Left ventricle myocardium inferior (tissue), 1 donor: ENCODE measurements around the gene GSG1L. TPM values are rescaled to one million over a fixed set of nuclear protein-coding genes. Genes with fewer than 3 reads are reported as not detected.

Experiments
- DNase-seq: peaks from one replicate; pipeline ENCODE4 v3.0.0-alpha.2; 2020
- H3K27ac ChIP-seq: fragments of 200-600 bp; replicated peaks from 2 replicates; pipeline ENCODE4 v1.8.0; 2021
- H3K27me3 ChIP-seq: fragments of 200-600 bp; 2 replicates; pipeline ENCODE4 v1.8.0; 2021; ENCODE audit warnings: low read depth
- H3K36me3 ChIP-seq: fragments of 200-600 bp; 2 replicates; pipeline ENCODE4 v1.8.0; 2021
- H3K4me1 ChIP-seq: fragments of 200-600 bp; 2 replicates; pipeline ENCODE4 v1.8.0; 2021
- H3K4me3 ChIP-seq: fragments of 200-600 bp; 2 replicates; pipeline ENCODE4 v1.8.0; 2021; ENCODE audit warnings: mild to moderate bottlenecking, moderate library complexity
- H3K9me3 ChIP-seq: fragments of 200-600 bp; replicated peaks from 2 replicates; pipeline ENCODE4 v1.8.0; 2021
- CTCF ChIP-seq: fragments of 200-600 bp; IDR thresholded peaks from 2 replicates; pipeline ENCODE4 v1.8.0; 2021; ENCODE audit warnings: antibody characterized with exemption, mild to moderate bottlenecking, borderline replicate concordance
- intact Hi-C: fragments of 100-400 bp; cut with micrococcal nuclease; formaldehyde crosslinking; loops from one replicate; pipeline ENCODE4 v1.11.0; 2022
- total RNA-seq: library from RNA; stranded (reverse); fragmentation: NEBNext Ultra II Directional; extraction: Animal tissue kit (Norgen Biotek cat#: 25700); gene quantifications from one replicate; pipeline ENCODE4 v1.2.1, GENCODE V29; 2021
- donor health status: DM: no; HTN: yes; CAD: no; lungs with severe emphysema.

Gene GSG1L
- total RNA-seq, 1 donor from 2014 or later: 3.4 TPM

GRCh38 chr16:27823421-27823820 is 240.1 kb downstream of the GSG1L start:
- DNase-seq: no peak
- H3K9me3 ChIP-seq: no peaks in the 10 kb centered on the region
- no peaks in the 10 kb centered on the region for H3K4me1 ChIP-seq
- H3K36me3 ChIP-seq: no peaks in the 10 kb centered on the region
- TF ChIP-seq CTCF: no peak
- intact Hi-C loops: no loop called here
- H3K4me3 ChIP-seq: no peak overlapping the region
- H3K27me3 ChIP-seq: peaks cover 51% of the 10 kb centered on the region
- H3K27ac ChIP-seq: no peak overlapping the region

GRCh38 chr16:27822996-27823395 is 240.5 kb downstream of the GSG1L start:
- intact Hi-C loops: no loop called here
- no peak overlapping the region for H3K27ac ChIP-seq
- H3K4me1 ChIP-seq: no peaks in the 10 kb centered on the region
- H3K4me3 ChIP-seq: no peak overlapping the region
- TF ChIP-seq CTCF: no peak
- DNase-seq: no peak
- no peaks in the 10 kb centered on the region for H3K36me3 ChIP-seq
- no peaks in the 10 kb centered on the region for H3K9me3 ChIP-seq
- H3K27me3 ChIP-seq: peaks cover 56% of the 10 kb centered on the region

GRCh38 chr16:27822529-27822928 is 241.0 kb downstream of the GSG1L start:
- no peak for DNase-seq
- TF ChIP-seq CTCF: no peak
- Histone ChIP-seq H3K4me3 (no peak overlapping the region), H3K9me3 (no peaks in the 10 kb centered on the region), H3K27me3 (peaks cover 60% of the 10 kb centered on the region), H3K4me1 (no peaks in the 10 kb centered on the region), H3K36me3 (no peaks in the 10 kb centered on the region), H3K27ac (no peak overlapping the region)
- intact Hi-C loops: no loop called here

- intact Hi-C loops: no loop called here
- H3K4me3 ChIP-seq: no peak overlapping the region
- H3K36me3 ChIP-seq: no peaks in the 10 kb centered on the region
- no peaks in the 10 kb centered on the region for H3K9me3 ChIP-seq
- TF ChIP-seq CTCF: no peak
- DNase-seq: no peak
- H3K27me3 ChIP-seq: peaks cover 78% of the 10 kb centered on the region
- H3K27ac ChIP-seq: no peak overlapping the region
- H3K4me1 ChIP-seq: no peaks in the 10 kb centered on the region
Observed at GRCh38 chr16:27820646-27821345, 242.7 kb downstream of the GSG1L start.

GRCh38 chr16:27819881-27820610 is 243.5 kb downstream of the GSG1L start:
- TF ChIP-seq CTCF: no peak
- H3K4me3 ChIP-seq: no peak overlapping the region
- intact Hi-C loops: no loop called here
- no peak overlapping the region for H3K27ac ChIP-seq
- H3K4me1 ChIP-seq: no peaks in the 10 kb centered on the region
- H3K9me3 ChIP-seq: no peaks in the 10 kb centered on the region
- no peaks in the 10 kb centered on the region for H3K36me3 ChIP-seq
- no peak for DNase-seq
- peaks cover 79% of the 10 kb centered on the region for H3K27me3 ChIP-seq
